LoVo (cell line): Measurements from ENCODE around the gene TAF15.

Source experiments
- DNase-seq: peaks from one replicate; pipeline ENCODE4 v3.0.0-alpha.2; 2016; ENCODE audit warnings: low spot score

The TAF15 gene

DNA sequence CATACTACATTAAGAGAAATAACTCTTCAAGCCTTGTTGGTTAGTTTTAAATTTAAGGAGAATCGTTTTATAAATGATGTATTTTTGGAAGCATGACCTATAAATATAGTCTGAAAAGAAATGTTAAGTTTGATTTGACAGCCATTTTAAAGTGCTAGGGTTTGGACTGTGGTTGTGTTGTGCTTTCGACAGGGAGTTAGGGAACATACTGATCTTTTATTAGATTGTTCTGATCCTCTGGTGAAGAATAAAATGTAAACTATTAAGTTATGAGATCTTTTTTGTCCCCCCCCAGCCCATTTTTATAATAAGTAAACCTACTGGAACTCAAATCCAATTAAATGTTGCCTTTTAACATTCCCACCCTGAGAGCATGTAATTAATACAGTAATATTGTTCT, 12.0 kb downstream of the TAF15 start:
- no peak for DNase-seq

DNA sequence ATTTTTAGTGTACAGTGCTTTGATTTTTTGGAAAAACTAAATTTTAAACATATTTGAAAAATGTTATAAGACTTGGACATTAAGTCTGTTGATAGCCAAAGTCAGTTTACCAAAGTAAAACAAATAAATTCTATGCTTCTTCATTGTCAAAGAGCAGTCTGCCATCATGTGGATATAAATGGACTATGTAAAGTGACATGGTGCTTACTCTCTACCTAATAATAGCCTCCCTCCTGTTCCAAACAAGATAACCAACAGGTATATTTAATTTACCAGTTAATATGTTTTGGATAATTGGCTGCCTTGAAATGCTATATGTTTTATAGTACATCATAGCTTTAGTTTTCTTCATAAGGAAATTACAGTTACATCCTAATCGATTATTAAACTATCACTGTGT, 15.9 kb downstream of the TAF15 start:
- DNase-seq, result no peak

DNA sequence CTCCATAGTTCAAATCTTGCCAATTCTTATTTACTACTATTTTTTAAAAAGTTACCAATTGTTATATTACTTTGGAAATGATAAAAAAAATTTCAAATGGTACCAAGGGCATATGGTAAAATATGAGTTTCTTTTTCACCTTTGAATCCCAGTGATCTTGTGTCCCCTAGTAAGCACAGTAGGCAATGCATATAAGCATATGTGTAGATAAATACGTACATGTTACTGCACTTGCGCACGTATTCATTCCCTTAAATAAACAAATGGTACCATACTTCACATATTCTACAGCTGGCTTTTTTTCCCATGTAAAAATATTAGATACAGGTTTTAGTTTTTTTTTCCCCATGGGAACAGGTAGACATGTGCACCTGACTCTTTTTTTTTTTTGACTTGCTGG, 31.8 kb downstream of the TAF15 start:
- no peak for DNase-seq

DNA sequence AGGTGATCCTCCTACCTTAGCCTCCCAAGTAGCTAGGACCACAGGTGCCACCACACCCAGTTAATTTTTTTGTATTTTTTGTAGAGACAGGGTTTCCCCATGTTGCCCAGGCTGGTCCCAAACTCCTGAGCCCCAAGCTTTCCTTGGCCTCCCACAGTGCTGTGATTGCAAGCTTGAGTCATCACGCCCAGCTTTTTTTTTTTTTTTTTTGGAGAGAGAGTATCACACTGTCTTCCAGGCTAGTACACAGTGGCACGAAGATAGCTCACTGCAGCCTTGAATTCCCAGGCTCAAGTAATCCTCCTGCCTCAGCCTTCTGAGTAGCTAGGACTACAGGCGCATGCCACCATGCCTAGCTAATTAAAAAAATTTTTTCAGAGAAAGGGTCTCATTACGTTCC, 32.2 kb downstream of the TAF15 start:
- DNase-seq, result no peak

DNA sequence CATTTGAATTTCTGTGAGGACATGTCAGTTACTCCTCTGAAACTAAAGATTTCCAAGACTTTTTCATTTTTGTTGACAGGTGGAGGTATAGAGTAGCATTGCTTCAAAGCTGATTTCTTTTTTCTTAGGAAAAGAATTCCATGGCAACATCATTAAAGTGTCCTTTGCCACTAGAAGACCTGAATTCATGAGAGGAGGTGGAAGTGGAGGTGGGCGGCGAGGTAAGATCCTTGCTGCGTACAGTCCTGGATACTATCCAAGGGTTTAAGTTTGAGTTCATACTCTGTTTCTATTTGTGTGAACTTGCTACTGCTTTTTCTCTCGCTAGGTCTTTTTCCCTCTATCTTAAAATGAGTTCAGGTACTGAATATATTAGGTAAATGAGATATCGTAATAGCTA, 33.0 kb downstream of the TAF15 start:
- no peak for DNase-seq

DNA sequence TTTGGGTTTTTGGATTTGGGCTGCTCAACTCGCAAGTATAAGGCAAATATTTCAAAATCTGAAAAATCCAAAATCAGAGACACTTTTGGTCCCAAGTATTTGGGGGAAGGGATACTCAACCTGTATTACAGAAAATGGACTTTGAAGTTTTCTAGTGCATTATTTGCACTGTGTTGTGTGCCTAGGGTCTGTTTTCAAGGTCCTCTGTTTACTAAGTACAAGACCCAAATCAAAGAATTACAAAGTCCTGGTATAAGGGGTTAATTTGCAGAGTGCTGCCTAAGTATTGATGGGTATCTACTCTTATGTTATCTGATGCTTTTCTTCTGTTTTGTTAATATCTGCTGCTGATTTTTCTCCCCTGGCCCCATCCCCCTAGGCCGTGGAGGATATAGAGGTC, 34.4 kb downstream of the TAF15 start:
- DNase-seq, result no peak

DNA sequence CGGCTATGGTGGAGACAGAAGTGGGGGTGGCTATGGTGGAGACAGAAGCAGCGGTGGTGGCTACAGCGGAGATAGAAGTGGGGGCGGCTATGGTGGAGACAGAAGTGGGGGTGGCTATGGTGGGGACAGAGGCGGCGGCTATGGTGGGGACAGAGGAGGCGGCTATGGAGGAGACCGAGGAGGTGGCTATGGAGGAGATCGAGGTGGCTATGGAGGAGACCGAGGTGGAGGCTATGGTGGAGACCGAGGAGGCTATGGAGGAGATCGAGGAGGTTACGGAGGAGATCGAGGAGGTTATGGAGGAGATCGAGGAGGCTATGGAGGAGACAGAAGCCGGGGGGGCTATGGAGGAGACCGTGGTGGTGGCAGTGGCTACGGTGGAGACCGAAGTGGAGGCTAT, 35.3 kb downstream of the TAF15 start:
- no peak for DNase-seq

DNA sequence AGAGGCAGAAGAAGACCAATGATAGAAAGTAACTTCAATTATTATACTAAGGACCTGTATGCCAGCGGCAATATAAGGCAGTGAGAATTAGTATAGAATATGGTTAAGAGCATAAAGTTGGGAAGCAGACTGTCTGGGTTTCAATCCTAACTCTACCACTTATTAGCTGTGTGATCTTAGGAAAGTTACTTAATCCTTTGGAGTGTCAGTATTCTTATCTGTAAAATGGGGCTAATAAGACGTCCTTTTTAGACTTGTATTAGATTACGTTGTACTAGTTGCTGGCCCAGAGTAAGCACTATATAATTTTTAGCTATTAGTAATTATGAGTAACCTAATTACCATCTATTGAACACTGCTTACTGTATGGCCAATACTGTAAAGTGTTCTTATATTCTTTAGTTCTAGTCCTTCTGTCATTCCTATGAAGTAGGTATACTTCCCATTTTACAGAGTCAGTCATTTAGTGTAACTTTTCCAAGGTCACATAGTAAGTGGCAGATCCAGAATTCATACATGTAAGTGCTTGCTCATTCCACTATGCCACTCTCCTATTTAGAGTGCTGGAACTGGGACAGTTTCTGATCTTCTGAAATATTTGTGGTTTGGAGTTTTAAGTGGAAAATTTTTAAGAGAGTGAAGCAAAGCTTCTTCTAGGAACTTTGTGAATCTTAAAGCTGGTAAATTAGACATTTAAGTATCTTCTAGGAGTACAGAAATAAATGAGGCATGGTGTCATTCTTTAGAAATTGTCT, 36.9 kb downstream of the TAF15 start:
- DNase-seq, result no peak

DNA sequence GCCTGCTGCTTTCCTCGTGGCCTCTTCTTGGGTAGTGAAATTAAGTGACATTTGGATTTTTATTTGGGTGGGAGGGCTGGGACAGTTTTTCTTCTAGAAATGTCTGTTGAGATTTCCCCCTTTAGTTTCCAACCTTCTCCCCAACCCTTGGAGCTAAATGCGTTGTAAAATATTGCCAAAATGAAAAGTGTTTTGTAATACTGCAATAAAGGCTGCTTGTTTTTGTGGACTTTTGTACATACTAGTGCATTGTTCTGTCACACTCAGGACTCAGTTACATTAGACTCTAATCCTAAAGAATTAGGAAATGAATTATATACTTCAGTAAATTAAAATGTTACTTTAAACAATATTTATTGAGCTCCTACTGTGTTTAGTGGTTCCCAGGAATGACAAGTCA, 37.7 kb downstream of the TAF15 start:
- no peak for DNase-seq

DNA sequence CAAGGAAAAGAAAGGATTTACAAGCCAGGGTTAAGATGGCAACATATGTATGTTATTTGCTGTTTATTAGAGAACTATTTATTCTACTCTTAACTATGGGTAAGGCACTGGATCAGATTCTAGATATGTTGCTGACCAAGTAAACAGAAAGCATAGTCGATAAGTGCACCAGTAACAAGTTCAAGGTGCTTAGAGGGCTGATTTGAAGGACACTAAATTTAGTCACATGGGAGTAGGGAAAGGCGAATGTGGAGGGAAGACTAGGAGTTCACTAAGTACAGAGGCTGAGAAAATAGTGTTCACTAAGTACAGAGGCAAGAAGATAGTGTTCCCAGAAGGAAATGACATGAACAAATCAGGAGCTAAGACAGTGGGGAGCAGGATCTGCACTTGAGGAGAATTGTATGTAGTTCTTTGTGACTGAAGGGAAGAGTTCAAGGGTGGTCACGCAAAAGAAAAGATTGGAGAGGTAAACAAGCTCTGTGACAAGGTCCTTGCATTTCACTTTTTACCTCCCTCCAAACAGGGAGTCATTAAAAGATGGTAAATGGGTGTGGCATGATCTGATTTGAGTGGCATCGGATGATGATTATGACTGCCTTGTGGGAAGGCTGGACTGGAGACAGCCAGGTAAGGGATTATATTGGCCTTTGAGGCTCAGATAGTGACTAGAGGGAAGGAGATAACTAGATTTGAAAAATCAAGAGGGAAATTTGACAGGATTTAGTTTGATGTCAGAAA, 38.5 kb downstream of the TAF15 start:
- no peak for DNase-seq

DNA sequence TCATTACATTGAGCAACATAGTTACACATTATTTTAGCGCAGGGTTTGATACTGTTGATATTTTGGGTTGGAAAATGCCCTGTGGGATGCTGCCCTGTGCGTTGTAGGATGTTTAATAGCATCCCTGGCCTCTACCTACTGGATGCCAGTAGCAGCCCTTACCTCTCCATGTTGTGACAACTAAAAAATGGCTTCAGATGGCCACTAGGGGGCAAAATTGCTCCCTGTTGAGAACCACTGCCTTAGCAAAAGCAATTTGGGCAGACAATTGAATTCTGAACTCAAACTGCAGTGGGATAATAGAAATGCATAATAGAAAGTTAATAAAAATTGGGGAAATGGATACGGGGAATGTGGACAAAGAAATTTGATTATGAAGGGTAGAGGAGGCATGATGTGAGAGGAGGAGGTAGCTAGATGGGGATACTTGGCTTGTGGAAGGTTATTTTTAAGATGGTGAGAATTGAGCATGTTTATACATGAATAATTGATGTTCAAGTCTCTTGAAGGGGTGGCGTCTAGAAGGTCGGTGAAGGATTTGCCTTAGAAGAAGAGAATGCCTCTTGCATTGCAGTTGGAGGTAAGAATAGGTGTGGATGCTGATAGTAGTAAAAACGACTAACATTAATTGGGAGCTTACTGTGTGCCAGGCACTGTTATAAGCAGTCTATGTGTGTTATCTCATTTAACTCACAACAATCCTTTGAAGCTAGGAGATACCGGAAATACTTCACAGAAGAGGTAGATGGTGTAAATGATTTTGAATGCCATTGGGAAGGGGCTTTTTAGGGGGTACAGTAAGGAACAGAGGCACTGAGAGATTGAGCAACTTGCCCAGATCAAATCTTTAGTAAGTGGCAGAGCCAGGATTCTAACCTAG, 40.4 kb downstream of the TAF15 start:
- peak; percentile 48 for DNase-seq

DNA sequence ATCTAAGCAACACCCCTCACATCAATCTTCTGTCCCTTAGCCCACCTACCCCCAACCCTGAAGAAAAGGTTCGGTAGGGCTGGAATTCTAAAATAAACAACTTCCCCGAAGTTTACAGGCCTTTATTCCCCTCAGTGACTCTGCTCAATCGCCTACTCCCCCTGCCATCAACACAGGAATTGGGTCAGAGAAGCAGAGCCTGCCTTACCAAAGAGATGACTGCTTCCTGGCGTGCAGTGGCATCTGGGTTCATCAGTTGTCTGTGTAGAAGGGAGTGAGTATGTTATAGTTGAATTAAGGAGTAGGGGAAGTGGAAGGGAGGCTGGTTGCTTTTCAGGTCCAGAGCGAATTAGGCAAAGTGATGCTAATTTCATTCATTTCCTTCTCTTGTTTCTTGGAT, 46.7 kb downstream of the TAF15 start:
- DNase-seq, result no peak

DNA sequence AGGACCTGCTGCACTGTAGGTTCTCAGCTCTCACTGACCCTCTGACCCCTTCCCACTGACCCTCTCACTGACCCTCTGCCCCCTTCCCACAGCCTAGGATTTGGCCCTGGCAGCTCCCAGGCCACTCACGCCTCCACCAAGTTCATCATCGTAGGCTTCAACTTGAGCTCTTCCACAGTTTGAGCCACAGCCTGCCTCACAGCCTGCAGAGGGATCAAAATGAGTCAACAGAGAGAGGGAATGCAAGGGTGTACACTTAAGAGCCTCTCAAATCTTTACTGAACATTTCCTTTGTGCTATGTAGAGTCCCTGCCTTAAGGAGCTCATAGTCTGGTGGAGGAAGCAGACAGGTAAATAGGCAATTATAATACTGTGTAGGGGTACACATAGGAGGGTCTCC, 47.3 kb downstream of the TAF15 start:
- DNase-seq, result no peak

DNA sequence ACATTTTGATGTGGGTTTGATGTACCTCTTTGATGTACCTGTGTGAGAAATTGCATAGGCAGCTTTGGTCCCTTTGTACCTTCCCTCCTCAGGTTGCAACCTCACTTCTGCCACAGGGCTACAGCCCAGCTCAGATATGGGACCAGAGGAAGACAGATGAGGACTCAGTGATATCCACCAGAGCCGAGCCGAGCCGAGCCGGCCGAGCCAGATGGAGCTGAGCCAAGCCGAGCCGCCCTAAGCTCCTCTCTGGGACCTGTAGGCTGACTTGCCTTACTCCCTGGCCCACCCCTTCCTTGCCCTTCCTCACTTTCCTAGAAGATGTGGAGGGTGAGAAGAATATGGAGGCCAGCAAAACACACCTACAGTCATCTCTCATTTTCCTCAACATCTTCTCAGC, 55.6 kb downstream of the TAF15 start:
- no peak for DNase-seq

DNA sequence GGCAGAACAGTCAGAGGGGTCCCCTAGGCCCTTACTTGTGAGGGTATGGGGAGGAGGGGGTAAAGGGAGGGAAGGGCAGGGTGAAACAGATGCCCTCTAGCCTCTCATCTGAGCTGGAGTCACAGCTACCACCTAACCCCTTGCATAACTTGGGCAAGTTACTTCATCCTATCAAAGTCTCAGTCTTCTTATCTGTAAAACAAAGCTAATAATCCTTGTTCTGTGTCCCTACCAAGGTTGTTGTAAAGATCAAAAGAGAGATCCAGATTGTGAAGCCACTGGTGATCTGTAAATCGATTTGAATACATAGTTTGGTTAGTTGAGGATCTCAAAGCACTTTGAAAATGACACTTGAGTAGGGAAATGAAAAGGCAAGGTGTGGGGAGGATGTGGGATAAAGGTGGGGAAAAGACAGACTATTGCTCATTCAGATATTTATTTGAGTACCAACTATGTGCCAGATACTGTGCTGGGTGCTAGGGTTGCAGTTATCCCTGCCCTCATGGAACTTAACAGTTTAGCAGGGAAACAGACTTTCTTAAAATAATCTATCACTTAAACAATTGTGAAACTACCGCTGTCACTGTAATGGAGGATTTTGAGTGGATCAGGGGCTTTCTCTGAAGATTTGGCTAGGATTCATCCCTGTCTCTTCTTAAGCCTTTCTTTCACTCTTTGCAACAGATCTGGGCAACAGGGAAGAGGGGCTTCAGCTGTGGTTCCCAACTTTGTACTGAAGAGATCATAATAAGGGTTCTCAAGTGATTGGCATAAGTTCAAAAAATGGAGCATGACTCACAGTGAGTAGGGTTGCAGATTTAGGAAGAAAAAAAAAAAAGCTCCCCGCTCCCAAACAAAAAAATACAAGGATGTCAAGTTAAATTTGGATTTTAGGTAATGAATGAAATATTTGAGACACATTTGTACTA, 56.4 kb downstream of the TAF15 start:
- DNase-seq, result no peak

DNA sequence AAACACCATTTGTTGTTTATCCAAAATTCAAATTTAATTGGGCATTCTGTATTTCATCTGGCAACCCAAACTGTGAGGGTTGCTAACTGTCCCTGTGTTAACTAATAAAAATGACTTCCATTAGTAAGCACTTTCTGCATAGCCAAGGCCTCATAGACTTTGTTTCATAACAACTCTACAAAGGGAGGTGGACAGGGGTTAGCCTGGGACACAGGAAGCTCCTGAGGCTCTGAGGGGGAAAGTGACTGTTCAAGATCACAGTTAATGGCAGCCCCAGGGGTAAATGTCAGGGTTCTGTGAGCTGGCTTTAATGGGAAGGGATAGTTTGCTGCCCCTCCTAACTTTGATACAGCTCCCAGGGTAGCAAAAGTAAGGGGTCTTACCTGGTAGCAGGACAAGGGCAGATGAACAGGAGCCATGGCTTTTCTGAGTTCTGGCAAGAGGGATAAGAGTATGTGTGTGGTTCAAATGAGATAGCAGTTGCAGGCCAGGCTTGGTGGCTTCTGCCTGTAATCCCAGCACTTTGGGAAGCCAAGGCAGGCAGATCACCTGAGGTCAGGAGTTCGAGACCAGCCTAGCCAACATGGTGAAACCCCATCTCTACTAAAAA, 57.2 kb downstream of the TAF15 start:
- DNase-seq, result no peak

DNA sequence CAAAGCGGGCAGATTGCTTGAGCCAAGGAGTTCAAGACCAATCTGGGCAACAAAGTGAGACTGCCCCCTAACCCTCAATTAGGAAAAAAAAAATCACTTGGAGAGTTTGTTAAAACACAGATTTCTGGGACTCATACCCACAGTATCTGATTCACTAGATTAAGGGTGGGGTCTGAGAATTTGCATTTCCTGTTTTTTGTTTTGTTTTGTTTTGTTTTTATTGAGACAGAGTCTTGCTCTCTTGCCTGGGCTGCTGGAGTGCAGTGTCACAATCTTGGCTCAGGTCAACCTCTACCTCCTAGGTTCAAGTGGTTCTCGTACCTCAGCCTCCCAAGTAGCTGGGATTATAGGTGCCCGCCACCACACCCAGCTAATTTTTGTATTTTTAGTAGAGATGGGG, 58.3 kb downstream of the TAF15 start:
- DNase-seq, result no peak

DNA sequence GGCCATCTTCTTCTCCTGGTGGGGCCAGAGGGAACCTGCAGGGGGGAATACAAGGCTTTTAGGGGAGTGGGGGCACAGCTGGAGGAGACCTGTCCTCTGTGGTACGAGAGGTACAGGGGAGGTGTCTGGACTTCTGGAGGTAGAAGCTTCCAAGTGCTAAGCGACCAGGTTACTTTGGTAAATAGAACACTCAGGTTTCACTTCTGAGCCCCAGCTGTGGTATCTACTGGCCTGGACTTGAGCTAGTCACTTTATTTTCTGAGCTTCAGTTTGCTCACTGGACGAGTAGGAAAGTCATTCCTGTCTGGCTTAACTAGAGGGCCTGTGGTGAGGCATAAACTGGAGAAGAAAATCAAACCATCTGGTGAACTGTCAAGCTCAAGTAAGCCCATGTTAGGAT, 59.5 kb downstream of the TAF15 start, which contains the start of gene HEATR9:
HEATR9 (minus strand) TSS at position 155 of the 400 bp plus-strand sequence; CDS start at position 6, 149 bp downstream.
- DNase-seq, result no peak

DNA sequence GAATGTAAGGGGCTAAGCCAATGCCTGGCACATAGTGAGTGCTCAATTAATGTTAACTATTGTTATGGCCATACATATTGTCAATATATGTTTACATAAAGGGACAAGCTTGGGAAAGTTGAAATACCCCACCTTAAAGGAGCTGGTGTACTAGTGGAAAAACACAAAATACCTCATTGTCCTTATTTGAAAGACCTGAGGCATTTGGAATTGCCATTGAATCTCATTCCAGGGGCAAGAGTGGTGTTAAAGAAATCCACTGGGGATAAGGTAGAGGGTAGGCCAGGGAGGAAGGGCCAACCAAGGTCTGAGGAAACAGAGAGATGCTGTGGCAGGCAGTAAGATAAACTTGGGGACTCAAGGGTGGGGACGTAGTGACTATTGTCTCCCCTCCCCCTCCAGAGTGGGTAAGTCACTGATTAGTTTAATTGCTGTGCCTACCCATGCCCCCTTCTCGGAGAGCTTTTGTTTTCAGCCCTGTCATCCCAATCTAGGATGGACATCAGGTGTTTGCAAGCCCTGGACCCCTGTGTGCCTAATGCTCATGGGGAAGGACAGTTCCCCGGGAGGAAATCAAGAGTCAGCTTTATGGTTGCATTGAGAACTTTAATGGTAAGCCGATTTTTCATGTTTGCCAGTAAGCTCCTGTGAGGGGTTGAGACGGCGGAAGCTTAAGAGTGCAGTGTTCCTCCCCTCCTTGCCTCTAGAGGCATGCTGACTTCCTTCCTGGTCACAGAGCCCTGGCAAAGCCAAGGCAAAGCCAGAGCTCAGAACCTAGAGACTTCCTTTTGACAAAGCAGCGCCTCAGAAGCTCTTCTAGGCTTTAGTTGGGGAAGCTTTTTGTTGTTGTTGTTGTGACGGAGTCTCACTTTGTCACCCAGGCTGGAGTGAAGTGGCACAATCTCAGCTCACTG, 61.9 kb downstream of the TAF15 start:
- DNase-seq, result no peak
